Mucosa of descending colon (tissue), 3 donors: Measurements from ENCODE around the gene ACTR1B. TPM values are rescaled to one million over a fixed set of nuclear protein-coding genes. Genes with fewer than 3 reads are reported as not detected.
"Not testable (repeated sequence)": the region's sequence is repeated elsewhere in the genome, so short reads cannot be mapped to it uniquely, and the experiment has no call there.

ENCODE experiments used
- ATAC-seq: fragments of 200-7000 bp; cut with Tn5 transposase; one replicate; pipeline ENCODE4 v1.9.1; 2020; ENCODE audit warnings: mild to moderate bottlenecking, moderate library complexity
- DNase-seq, 3 donors: peaks; one replicate each; pipeline ENCODE4 v3.0.0-alpha.2; 2020
- H3K36me3 ChIP-seq: fragments of 200-600 bp; one replicate; pipeline ENCODE4 v1.8.0; 2021; ENCODE audit warnings: low read depth, mild to moderate bottlenecking
- H3K4me1 ChIP-seq: fragments of 200-600 bp; one replicate; pipeline ENCODE4 v1.8.0; 2021; ENCODE audit warnings: low read depth, mild to moderate bottlenecking
- H3K4me3 ChIP-seq: fragments of 200-600 bp; one replicate; pipeline ENCODE4 v1.8.0; 2021; ENCODE audit warnings: mild to moderate bottlenecking
- H3K9me3 ChIP-seq: fragments of 200-600 bp; one replicate; pipeline ENCODE4 v1.8.0; 2021; ENCODE audit warnings: mild to moderate bottlenecking
- intact Hi-C, 2 donors: fragments of 100-400 bp; cut with DNase I in 1 of 2; cut with micrococcal nuclease in 1 of 2; formaldehyde crosslinking; loops; one replicate each; pipeline versions ENCODE4 v1.11.0 to v1.11.1; 2022; cut with DNase I, micrococcal nuclease
- total RNA-seq, 3 donors: library from RNA; stranded (reverse); fragmentation: NEBNext Ultra II Directional in 2 of 3; extraction: Animal tissue kit (Norgen Biotek cat#: 25700) in 2 of 3; gene quantifications; one replicate each; pipeline versions ENCODE4 v1.2.1 to v1.2.4, GENCODE V29; 2021 to 2023
- TF ChIP-seq, protein P1 (sequence below): fragments of 200-600 bp; IDR thresholded peaks from one replicate; pipeline ENCODE4 v1.8.0; 2022; ENCODE audit warnings: antibody characterized with exemption, mild to moderate bottlenecking
- donor health status: DM: no; HTN: no; CAD: no; lungs with moderate emphysema.
- donor health status: DM: no; HTN: no; CAD: no.
- donor health status: DM: no; HTN: yes; CAD: no.

ACTR1B gene
- total RNA-seq, 3 donors from 2014 or later, result 63.4 to 79.7 (median 78.3) TPM

DNA sequence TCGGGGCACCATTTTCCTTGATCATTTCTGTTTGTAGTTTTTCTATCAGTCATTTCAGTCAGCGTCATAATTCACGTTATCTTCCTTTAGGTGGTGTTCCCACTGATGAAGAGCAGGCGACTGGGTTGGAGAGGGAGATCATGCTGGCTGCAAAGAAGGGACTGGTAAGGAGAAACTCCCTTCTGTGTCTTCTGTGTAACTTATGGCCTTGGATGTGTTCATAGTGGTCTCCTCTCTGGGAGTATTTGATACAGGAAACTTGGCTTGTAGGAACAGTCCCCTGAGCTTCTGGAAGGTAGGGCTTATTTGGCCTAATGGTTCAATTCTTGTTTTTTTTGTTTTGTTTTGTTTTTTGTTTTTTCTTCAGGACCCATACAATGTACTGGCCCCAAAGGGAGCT, 16.9 kb downstream of the ACTR1B start:
- Histone ChIP-seq H3K36me3 (no peaks in the 10 kb centered on the region), H3K4me1 (peaks cover 30% of the 10 kb centered on the region), H3K9me3 (no peaks in the 10 kb centered on the region), H3K4me3 (peak overlapping the region; percentile 92)
- no peak for ATAC-seq
- TF ChIP-seq, protein P1, sequence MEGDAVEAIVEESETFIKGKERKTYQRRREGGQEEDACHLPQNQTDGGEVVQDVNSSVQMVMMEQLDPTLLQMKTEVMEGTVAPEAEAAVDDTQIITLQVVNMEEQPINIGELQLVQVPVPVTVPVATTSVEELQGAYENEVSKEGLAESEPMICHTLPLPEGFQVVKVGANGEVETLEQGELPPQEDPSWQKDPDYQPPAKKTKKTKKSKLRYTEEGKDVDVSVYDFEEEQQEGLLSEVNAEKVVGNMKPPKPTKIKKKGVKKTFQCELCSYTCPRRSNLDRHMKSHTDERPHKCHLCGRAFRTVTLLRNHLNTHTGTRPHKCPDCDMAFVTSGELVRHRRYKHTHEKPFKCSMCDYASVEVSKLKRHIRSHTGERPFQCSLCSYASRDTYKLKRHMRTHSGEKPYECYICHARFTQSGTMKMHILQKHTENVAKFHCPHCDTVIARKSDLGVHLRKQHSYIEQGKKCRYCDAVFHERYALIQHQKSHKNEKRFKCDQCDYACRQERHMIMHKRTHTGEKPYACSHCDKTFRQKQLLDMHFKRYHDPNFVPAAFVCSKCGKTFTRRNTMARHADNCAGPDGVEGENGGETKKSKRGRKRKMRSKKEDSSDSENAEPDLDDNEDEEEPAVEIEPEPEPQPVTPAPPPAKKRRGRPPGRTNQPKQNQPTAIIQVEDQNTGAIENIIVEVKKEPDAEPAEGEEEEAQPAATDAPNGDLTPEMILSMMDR, result no peak
- DNase-seq, result no peak
- intact Hi-C loops, result no loop called here

DNA sequence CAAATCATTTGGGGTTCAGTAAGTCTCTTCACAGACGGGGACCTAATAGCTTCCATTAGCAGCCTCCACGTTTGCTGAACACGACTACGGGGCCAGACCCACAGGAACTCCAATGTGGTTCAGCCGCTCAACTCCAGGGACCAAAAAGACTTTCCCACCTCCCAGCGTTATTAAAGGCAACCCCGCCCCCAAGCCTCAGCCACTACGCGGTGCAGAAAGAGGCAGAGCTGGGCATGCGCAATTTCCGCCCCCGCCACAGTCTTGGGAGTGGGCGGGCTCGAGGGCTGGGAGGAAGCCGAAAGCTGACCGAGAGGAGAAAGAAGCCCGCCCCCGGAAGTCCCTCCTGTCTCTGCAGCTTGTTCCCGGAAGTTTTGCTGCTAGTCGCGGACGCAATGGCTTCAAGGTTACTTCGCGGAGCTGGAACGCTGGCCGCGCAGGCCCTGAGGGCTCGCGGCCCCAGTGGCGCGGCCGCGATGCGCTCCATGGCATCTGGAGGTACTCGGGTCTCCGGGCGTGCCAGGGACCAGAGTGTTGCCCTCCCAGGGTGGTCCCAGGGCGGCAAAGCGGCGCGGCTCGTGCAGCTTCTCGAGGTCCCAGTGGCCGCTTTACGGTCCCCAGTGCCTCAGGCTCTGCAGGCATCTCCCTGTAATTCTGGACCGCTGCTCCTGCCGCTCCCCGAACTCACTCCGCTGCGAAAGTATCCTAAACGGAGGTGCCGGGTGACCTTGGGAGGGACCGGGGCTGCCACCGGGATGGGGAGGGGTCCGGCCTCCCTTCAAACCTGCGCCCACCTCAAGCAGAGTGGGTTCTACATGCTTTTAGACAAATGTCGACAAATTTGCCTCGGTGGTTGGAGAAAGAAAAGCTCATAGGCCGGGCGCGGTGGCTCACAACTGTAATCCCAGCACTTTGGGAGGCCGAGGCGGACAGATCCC, 17.9 kb downstream of the ACTR1B start, which contains the start of gene COX5B:
Gene COX5B, plus strand, starts transcription at position 368 of the 935 bp plus-strand sequence. Its CDS starts 25 bp downstream, at position 393.
- Histone ChIP-seq H3K36me3 (no peaks in the 10 kb centered on the region), H3K4me1 (peaks cover 30% of the 10 kb centered on the region), H3K4me3 (peak within 1 kb of the TSS; percentile 92), H3K9me3 (no peaks in the 10 kb centered on the region)
- ATAC-seq (peak; percentile 97), DNase-seq (peak; percentile 99)
- TF ChIP-seq, protein P1, result no peak
- intact Hi-C loops, result no loop called here

DNA sequence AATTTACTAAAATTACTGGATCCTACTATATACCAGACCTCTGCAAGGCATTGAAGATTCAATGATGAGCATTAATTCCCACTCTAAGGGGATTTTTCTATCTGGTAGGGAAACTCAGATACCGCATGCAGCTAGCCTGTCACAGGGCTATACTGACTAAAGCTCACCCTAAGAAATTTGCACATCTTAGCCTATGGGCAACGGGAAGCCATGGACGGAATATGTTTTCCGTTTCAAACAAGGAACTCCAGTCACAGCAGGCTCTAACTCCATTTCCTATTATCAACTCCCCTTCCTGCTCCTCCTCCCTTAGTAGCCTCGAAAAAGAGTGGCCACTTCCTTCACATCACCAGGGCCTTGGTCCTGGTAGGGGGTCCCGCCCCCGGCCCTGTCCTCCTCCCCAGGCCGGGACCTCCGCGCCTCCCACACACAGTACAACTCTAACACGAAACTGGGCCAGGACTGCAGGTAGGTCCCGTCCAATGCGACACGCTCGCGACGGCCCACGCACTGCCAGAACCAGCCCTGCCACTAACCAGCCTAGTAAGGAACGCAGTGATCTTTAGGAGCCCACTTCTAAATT, 18.6 kb downstream of the ACTR1B start:
- peak in 1 of 3 donors; percentile 70 for DNase-seq
- TF ChIP-seq, protein P1, result no peak
- H3K9me3 ChIP-seq, result no peaks in the 10 kb centered on the region
- peak; percentile 49 for ATAC-seq
- intact Hi-C loops, result no loop called here
- H3K4me1 ChIP-seq, result peaks cover 30% of the 10 kb centered on the region
- no peaks in the 10 kb centered on the region for H3K36me3 ChIP-seq
- peak overlapping the region; percentile 92 for H3K4me3 ChIP-seq

DNA sequence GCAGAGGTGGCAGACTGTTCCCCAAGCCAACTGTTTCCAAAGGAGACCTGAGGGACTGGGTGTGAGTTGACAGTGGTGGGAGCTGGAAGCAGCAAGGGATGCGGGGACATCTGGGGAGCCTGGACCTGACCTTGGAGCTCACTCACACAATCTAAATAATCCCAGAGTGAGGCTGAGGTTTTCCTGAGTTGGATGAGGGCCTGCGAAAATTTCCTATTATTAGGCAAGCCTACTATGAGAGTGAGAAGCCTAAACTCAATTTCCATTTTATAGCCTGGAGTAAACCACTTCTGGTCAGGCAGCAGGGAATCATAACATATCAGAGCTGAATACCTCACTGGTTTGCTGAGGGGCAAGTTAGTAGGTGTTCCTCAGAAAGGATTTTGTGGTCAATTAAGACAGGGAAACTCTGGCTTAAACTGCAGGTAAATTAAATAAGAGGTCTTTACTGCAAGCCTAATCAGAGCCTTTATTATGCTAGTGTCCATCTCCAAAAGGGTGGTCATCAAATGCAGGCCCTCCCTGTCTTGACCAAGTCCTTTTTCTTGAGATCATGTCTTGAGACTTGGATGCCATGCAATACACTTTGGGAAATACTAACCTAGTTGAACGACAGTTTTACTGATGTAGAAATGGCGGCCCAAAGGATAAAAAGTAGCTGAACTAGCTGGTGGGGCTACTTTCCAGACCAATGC, 19.7 kb downstream of the ACTR1B start:
- ATAC-seq (no peak), DNase-seq (no peak)
- Histone ChIP-seq H3K4me1 (peaks cover 23% of the 10 kb centered on the region), H3K4me3 (no peak overlapping the region), H3K9me3 (no peaks in the 10 kb centered on the region), H3K36me3 (no peaks in the 10 kb centered on the region)
- intact Hi-C loops, result no loop called here
- TF ChIP-seq, protein P1, result no peak

DNA sequence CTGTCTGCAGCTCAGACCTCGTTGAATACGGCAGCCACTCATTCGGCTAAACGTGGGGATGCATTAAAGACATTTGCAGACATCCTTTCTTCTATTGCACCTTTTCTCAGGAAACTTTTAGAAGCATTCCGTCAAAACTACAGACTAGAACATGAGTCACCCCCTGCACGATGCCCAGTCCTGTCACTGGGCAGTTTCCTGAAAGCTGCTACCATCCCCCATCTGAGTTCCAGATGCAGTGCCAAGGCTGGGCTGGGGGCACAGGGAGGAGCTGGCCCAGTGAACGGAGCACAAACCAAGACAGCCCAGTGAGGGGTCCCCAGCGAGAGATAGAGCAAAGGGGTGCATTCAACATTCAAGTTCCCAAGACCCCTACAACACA, 37.8 kb downstream of the ACTR1B start:
- H3K4me1 ChIP-seq, H3K4me3 ChIP-seq, ATAC-seq, H3K9me3 ChIP-seq, DNase-seq, intact Hi-C loops, H3K36me3 ChIP-seq: not testable (repeated sequence)

DNA sequence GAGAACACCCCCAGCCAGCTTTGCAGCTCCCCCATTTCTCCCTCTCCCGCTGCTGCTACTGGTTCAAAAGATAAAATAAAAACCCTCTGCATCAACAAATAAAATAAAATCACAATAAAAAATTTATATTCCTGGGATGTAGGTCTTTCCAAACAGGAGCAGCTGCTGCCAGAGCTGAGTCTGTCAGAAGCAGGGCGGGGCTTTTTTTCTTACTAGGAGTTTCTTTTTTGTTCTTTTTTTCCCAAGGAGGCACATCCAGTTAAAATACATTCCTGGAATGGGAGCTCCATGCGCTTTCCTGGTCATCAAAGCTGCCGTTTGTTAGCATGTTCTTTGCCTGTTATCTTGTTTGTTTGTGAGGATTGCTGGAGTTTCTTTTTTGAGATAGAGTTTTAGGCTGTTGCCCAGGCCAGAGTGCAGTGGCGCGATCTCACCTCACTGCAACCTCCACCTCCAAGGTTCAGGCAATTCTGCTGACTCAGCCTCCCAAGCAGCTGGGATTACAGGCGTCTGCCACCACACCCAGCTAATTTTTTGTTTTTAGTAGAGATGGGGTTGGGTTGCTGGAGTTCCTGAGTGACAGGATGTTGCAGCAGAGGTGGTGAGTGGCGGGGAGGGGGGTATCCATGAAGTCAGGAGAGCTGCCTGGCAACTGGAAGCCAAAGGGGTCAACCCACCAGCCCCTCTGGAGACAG, 38.3 kb downstream of the ACTR1B start:
- H3K4me3 ChIP-seq, H3K9me3 ChIP-seq, H3K4me1 ChIP-seq, ATAC-seq, H3K36me3 ChIP-seq, DNase-seq, intact Hi-C loops: not testable (repeated sequence)

DNA sequence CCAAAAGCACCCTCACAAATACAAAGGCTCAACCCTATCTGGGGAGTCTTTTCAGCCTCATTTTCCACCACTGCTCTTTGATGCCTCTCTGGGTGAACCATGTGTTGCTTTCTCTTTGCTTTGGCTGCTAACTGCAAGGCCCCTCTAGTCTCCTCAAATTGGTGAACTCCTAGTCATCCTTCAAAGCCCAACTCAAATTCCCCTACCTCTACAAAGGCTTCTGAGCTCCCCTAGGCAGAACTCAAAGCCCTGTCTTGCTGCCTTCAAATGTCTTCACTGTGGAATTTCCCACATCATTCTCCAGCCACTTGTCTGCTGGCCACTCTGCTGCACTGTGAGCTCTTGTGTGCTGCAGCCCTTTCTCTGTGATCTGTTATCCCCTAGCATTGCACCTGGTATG, 40.9 kb downstream of the ACTR1B start:
- DNase-seq, H3K36me3 ChIP-seq, H3K4me3 ChIP-seq, H3K4me1 ChIP-seq, H3K9me3 ChIP-seq, ATAC-seq, intact Hi-C loops: not testable (repeated sequence)

DNA sequence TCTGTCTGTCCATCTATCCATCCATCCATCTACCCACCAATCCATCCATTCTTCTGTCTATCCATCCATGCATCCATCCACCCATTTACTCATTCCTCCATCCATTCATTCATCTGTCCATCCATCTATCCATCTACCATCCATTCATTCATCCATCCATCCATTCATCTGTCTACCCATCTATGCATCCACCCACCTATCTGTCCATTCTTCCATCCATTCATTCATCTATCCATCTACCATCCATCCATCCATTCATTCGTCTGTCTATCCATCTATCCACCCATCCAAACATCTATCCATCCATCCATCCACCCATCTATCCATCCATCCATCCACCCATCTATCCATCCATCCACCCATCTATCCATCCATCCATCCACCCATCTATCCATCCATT, 43.4 kb downstream of the ACTR1B start:
- H3K9me3 ChIP-seq, ATAC-seq, H3K4me1 ChIP-seq, H3K4me3 ChIP-seq, DNase-seq, H3K36me3 ChIP-seq, intact Hi-C loops: not testable (repeated sequence)
